ENCODE data around the gene USP3.

Gene USP3

GRCh38 chr15:63458026-63458425, 46.4 kb upstream of the USP3 start:
- no peak overlapping the region for H3K9ac ChIP-seq (ENCODE audit: low read length)
- H3K9me3 ChIP-seq (ENCODE audit: insufficient read depth, low read length) = no peaks in the 10 kb centered on the region
- no peaks in the 10 kb centered on the region for H3K36me3 ChIP-seq (ENCODE audit: low read length)
- no peaks in the 10 kb centered on the region for H3K9me2 ChIP-seq (replicated peaks; ENCODE audit: insufficient read depth, low read length)
- H2AFZ ChIP-seq (ENCODE audit: low read depth, low read length, severe bottlenecking) = no peak overlapping the region
- no peaks in the 10 kb centered on the region for H3K79me2 ChIP-seq (ENCODE audit: insufficient read depth, low read length)
- H4K20me1 ChIP-seq (ENCODE audit: low read depth, low read length) = no peaks in the 10 kb centered on the region
- H3K4me2 ChIP-seq (ENCODE audit: low read depth, low read length, poor library complexity, severe bottlenecking) = no peak overlapping the region
- no peak overlapping the region for H3K4me3 ChIP-seq (ENCODE audit: insufficient read depth, low read length, poor library complexity, severe bottlenecking)
- no peaks in the 10 kb centered on the region for H3F3A ChIP-seq (ENCODE audit: insufficient read depth)
- TF ChIP-seq EZH2phosphoT487 (conservative IDR thresholded peaks at IDR 0.05; ENCODE audit: low read length) = no peak
- no peak for TF ChIP-seq CTCF (IDR thresholded peaks at IDR 0.05; ENCODE audit: insufficient read depth, low read length, poor library complexity, severe bottlenecking)
- H3K27me3 ChIP-seq (ENCODE audit: low read length) = no peaks in the 10 kb centered on the region
- no peak overlapping the region for H3K27ac ChIP-seq (ENCODE audit: low read depth, low read length)

- no peak for TF ChIP-seq EZH2phosphoT487 (conservative IDR thresholded peaks at IDR 0.05; ENCODE audit: low read length)
- TF ChIP-seq CTCF (IDR thresholded peaks at IDR 0.05; ENCODE audit: insufficient read depth, low read length, poor library complexity, severe bottlenecking) = no peak
- no peaks in the 10 kb centered on the region for H3K36me3 ChIP-seq (ENCODE audit: low read length)
- H3K4me3 ChIP-seq (ENCODE audit: insufficient read depth, low read length, poor library complexity, severe bottlenecking) = no peak overlapping the region
- no peak overlapping the region for H3K9ac ChIP-seq (ENCODE audit: low read length)
- H3K4me2 ChIP-seq (ENCODE audit: low read depth, low read length, poor library complexity, severe bottlenecking) = no peak overlapping the region
- no peaks in the 10 kb centered on the region for H3K27me3 ChIP-seq (ENCODE audit: low read length)
- no peak overlapping the region for H3K27ac ChIP-seq (ENCODE audit: low read depth, low read length)
- H3K9me2 ChIP-seq (replicated peaks; ENCODE audit: insufficient read depth, low read length) = no peaks in the 10 kb centered on the region
- no peak overlapping the region for H2AFZ ChIP-seq (ENCODE audit: low read depth, low read length, severe bottlenecking)
- H3F3A ChIP-seq (ENCODE audit: insufficient read depth) = no peaks in the 10 kb centered on the region
- no peaks in the 10 kb centered on the region for H4K20me1 ChIP-seq (ENCODE audit: low read depth, low read length)
- H3K79me2 ChIP-seq (ENCODE audit: insufficient read depth, low read length) = no peaks in the 10 kb centered on the region
- no peaks in the 10 kb centered on the region for H3K9me3 ChIP-seq (ENCODE audit: insufficient read depth, low read length)
Observed at GRCh38 chr15:63458794-63459395, 45.5 kb upstream of the USP3 start.

GRCh38 chr15:63460210-63461155, 43.9 kb upstream of the USP3 start:
- Histone ChIP-seq H3F3A (ENCODE audit: insufficient read depth) (no peaks in the 10 kb centered on the region), H3K9me3 (ENCODE audit: insufficient read depth, low read length) (no peaks in the 10 kb centered on the region), H3K9ac (ENCODE audit: low read length) (no peak overlapping the region), H3K4me3 (ENCODE audit: insufficient read depth, low read length, poor library complexity, severe bottlenecking) (no peak overlapping the region), H3K4me2 (ENCODE audit: low read depth, low read length, poor library complexity, severe bottlenecking) (no peak overlapping the region), H4K20me1 (ENCODE audit: low read depth, low read length) (no peaks in the 10 kb centered on the region), H3K27me3 (ENCODE audit: low read length) (no peaks in the 10 kb centered on the region), H2AFZ (ENCODE audit: low read depth, low read length, severe bottlenecking) (no peak overlapping the region), H3K9me2 (replicated peaks; ENCODE audit: insufficient read depth, low read length) (no peaks in the 10 kb centered on the region), H3K79me2 (ENCODE audit: insufficient read depth, low read length) (no peaks in the 10 kb centered on the region), H3K36me3 (ENCODE audit: low read length) (no peaks in the 10 kb centered on the region), H3K27ac (ENCODE audit: low read depth, low read length) (no peak overlapping the region)
- TF ChIP-seq EZH2phosphoT487 (conservative IDR thresholded peaks at IDR 0.05; ENCODE audit: low read length) = no peak
- no peak for TF ChIP-seq CTCF (IDR thresholded peaks at IDR 0.05; ENCODE audit: insufficient read depth, low read length, poor library complexity, severe bottlenecking)
